ENCODE results near the gene SESTD1.

Gene SESTD1, protein sequence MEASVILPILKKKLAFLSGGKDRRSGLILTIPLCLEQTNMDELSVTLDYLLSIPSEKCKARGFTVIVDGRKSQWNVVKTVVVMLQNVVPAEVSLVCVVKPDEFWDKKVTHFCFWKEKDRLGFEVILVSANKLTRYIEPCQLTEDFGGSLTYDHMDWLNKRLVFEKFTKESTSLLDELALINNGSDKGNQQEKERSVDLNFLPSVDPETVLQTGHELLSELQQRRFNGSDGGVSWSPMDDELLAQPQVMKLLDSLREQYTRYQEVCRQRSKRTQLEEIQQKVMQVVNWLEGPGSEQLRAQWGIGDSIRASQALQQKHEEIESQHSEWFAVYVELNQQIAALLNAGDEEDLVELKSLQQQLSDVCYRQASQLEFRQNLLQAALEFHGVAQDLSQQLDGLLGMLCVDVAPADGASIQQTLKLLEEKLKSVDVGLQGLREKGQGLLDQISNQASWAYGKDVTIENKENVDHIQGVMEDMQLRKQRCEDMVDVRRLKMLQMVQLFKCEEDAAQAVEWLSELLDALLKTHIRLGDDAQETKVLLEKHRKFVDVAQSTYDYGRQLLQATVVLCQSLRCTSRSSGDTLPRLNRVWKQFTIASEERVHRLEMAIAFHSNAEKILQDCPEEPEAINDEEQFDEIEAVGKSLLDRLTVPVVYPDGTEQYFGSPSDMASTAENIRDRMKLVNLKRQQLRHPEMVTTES

DNA sequence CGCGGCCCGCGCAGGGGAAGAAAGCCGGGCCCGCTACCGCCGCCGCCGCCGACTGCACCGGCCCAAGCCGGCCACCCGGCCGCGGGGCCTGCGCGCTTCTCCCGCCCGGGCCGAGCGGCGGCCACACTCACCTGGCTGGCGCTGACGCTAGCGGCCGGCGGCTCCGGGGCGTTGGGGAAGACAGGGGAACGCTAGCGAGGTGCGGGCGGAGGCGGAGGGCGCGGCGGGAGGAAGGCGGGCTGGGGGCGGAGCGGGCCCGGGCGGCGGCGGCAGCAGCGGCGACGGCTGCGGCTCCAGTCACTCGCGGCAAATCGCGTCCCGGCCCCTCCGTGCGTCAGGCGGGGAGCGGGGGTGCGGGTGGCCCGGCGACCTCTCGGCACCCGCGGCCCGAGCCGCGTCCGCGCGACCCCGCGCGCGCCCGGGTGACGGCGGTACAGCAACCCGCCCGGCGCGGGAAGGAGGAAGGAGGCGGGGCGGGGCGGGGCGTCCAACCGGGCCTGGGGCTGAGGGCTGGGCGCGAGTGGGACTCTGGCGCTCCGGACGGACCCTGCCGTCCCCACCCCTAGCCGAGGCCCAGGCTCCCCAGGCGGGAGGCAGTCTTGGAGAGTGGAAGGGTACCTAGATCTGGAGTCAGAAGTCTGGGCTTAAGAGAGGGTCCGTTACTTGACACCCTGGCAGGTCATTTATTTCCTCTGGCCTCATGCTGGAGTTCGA is at the start of gene SESTD1:
Gene SESTD1 (minus strand): TSS at position 465 of the 714 bp plus-strand sequence. CDS start 72,991 bp downstream, outside the sequence.
- Histone ChIP-seq H3K27ac (peak within 1 kb of the TSS; percentile 70 to 97 (median 82)), H3K4me3 (peak within 1 kb of the TSS; percentile 54 to 86 (median 73))

DNA sequence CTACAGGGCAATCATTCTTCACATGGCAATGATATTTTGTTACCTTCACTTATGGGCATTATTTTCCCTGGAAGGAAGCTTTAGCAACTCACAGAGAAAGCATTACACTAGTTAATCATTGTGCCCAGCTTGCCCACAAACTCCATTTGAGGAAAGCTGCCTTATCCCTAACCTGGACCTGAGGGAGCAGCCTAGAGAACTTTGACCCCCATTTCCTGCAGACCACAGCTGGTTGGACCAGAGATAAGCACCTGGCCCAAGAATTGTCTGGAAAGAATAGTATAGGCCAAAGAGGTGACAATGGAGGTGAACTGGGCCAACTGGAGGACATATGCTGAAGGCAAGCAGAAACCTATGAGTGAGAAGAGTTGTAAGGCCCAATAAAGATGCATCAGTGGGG is 48.4 kb upstream of the SESTD1 start:
- Histone ChIP-seq H3K4me3 (no peak overlapping the region), H3K27ac (no peak overlapping the region)

DNA sequence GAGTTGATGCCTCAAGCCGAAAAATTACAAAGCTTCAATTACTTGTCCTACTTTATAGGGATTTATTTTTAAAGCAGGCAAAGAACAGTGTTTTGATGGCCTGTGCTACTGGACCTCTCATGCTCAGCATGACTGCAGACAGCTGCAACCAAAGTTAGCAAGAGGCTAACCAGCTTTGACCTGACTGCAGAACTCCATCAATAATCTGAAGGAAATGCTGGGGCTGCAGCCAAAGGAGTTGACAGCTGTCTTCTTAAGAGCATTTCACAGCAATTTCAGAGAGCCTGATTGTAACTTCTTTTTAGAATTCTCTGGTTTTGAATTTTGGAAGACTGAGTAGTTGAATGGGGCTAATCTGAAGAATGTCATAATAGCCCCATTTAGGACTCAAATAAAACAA is 46.5 kb upstream of the SESTD1 start:
- Histone ChIP-seq H3K4me3 (no peak overlapping the region), H3K27ac (no peak overlapping the region)

DNA sequence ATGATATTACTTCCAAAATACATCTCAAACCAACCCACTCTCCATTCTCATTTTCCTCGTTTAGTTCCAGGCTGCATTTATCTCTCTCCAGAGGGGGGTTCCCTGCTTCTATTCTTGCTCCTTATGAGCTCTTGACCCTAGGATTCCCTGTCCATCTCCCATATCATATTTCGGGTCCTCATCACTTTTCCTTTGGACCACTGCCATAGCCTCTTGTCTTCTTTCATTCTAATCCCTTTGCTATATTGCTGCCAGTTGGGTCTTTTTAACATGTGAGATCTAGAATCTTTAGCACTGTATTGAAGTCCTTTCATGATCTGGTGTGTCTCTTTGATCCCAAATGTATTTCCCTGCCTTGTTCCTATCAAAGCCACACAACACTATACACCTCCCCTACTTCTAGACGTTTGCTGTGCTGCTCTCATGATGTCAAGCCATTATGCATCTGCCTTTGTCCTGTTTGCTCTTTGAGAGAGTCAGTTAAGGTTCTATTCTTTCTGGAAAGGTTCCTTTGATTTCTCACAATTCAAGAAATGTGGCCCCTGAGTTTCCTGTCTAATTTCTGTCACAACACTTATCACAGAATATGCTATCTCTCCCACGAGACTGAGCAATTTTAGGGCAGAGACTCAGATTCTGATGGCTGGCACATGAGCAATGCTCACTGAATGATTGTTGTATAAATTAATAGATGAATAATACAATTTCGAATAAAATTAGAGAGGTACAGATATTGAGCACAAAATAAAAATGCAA is 43.2 kb upstream of the SESTD1 start:
- H3K27ac ChIP-seq: no peak overlapping the region

DNA sequence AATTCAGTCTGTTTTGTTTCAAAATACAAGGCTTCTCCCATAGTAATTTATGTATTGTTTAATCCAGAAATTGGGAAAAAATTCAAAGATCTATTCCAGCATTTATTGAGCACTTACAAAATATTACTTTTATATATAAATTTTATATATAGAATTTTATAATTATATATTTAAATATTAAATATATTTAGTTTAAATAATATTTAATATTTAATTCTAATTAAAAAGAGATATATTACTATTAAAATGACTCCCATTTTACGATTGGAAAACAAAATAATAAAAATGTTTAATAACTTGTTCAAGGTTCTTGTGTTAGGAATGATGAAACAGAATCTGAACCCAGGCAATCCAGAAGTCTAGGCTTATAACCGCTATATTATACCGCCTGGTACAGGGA is 40.5 kb upstream of the SESTD1 start:
- no peak overlapping the region for H3K27ac ChIP-seq

More for the DNA sequence above, 43.2 kb upstream of the SESTD1 start:
- H3K4me3 ChIP-seq: no peak overlapping the region

DNA sequence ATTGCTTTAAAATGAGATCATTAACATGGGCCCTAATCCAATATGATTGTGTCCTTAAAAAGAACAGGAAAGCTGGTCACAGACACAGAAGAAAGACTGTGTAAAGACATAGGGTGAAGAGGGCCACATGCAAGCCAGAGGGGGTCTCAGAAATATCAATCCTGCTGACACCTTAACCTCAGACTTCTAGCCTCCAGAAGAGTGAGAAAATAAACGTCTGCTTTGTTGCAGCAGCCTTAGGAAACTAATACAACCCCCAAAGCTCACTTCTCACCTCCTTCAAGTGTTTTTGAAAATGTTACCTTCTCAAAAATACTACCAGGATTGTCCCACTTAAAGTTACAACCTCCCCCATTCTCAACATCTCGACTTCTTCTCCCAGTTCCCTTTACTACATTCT is 39.8 kb upstream of the SESTD1 start:
- Histone ChIP-seq H3K27ac (no peak overlapping the region), H3K4me3 (no peak overlapping the region)

More for the DNA sequence above, 40.5 kb upstream of the SESTD1 start:
- no peak overlapping the region for H3K4me3 ChIP-seq

DNA sequence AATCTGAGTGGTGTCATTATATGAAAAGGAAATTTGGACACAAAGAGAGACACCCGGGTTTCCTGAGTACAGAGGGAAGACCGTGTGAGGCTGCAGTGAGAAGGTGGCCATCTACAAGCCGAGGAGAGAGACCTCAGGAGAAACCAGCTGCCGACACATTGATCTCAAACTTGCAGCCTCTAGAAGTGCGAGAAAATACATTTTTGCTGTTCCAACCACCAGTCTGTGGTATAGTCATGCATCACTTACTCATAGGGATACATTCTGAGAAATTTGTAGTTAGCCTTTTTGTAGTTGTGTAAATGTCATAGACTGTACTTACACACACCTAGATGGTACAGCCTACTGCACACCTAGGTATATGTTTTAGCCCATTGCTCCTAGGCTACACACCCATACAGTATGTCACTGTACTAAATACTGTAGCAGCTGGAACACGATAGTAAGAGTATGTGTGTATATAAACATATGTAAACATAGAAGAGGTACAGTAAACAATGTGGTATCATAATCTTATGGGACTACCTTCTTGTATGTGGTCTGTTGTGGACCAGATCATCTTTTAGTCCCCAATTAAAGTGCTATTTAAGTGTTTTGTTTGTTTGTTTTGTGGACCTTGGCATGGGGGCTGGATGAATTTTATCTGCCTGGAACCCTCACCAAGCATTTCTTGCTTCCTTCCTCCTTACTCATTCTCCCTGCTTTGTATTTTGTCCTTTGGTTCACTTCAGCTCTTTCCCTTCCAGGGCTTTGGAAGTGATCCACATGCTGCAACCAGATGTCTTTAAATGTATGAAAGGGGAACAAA is 38.3 kb upstream of the SESTD1 start:
- no peak overlapping the region for H3K27ac ChIP-seq
- H3K4me3 ChIP-seq: no peak overlapping the region

DNA sequence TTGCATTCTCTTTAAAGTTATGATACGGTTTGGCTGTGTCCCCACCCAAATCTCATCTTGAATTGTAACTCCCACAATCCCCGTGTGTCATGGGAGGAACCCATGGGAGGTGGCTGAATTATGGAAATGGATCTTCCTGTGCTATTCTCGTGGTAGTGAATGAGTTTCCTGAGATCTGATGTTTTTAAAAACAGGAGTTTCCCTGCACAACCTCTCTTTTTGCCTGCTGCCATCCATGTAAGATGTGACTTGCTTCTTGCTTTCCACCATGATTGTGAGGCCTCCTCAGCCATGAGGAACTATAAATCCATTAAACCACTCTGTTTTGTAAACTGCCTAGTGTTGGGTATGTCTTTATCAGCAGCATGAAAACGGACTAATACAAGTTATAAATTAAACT is 37.5 kb upstream of the SESTD1 start:
- Histone ChIP-seq H3K4me3 (no peak overlapping the region), H3K27ac (no peak overlapping the region)

DNA sequence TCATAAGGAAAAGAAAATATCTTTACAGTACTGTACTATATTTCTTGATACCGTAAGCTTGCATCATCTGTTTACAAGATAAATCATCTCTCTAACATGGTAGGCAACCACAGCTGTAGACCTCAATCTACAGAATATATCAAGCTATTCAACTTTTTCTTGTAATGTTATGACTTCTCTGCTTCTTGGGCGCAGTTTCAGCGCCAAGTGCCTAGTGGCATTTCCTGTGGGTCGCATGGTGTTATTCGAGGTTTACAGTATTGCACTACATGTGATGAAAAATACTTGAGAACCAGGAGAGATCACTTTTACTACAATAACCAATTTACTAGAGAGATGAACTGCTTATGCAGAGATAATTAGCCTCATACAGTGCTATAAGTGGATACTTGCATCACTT is 34.0 kb upstream of the SESTD1 start:
- no peak overlapping the region for H3K4me3 ChIP-seq
- no peak overlapping the region for H3K27ac ChIP-seq

DNA sequence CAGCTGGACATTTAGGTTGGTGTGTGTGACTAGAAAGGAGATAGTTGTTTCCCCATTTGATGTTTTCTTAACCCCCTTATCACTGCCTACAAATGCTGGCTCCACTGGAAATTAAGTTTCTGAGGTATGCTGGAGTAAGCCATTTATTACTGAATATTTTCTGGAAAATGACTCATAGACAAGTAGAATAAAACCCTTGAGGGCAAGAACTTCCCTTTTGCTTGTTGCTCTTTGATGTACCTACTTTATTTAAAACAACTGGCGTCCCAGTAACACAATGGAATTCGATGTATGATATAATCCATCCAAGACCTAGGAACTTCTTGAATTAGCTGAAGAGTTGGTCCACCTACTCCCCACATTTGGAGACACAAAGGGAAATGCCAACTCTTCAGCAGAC is 33.3 kb upstream of the SESTD1 start:
- Histone ChIP-seq H3K4me3 (no peak overlapping the region), H3K27ac (no peak overlapping the region)

DNA sequence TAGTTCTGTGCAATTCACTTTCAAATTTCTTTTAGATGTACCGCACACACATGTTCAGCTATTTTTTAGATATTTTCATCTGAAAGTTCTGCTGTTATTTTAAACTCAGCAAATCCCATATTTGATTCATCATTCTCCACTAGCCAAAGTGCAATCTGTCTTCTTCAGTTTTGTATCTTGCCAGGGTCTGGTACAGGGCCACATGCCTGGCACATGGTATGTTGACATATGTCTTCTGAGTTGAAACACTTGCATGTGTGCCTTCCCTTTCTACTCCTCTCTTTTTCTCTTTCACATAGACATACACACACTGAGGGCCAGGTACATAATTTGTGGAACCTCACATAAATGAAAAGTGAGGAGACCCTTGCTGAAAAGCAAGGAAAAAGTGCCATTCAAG is 25.7 kb upstream of the SESTD1 start:
- H3K27ac ChIP-seq: no peak overlapping the region
- H3K4me3 ChIP-seq: no peak overlapping the region

DNA sequence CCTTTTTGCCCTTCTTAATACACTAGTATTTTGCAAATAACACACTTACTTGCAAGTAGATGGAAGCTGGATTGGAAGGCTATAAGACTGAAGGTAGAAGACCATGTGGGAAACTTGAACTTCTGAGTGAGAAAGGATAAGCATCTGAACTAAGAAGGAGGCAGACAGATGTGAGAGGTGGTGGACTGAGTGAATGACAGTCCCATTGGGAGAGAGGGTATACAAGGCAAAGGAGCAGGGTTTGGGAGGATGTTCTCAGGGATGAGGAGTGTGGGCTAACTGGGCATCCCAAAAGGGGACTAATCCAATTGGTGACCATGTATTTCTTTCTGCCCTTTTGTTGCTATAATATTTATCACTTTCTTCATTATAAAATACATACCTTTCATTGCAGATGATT is 20.4 kb upstream of the SESTD1 start:
- no peak overlapping the region for H3K27ac ChIP-seq

DNA sequence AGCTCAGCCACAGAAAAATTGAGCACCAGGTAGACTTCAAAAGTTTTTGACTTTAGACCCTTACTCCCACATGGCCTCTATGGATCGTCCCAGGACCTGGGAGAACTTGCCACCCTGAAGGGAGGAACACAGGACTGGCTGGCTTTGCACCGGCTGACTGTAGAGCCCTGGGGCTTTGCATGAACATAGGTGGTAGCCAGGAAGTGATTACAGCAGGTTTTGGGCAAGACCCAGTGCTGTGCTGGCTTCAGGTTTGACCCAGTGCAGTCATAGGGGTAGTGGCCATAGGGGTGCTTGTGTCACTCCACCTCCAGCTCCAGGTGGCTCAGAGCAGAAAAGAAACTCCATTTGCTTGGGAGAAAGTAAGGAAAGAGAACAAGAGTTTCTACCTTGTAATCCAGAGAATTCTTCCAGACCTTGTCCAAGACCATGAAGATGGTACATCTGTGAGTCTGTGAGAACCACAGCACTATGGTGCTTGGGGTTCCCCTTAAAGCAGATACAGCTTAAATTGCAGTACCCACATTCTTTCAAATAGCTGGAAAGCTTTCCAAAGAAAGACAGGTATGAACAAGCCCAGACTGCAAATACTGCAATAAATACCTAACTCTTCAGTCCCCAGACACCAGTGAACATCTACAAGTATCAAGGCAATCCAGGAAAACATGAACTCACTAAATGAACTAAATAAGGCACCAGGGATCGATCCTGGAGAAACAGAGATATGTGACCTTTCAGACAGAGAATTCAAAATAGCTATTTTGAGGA is 13.0 kb upstream of the SESTD1 start:
- no peak overlapping the region for H3K27ac ChIP-seq
- no peak overlapping the region for H3K4me3 ChIP-seq

More for the DNA sequence above, 20.4 kb upstream of the SESTD1 start:
- no peak overlapping the region for H3K4me3 ChIP-seq

DNA sequence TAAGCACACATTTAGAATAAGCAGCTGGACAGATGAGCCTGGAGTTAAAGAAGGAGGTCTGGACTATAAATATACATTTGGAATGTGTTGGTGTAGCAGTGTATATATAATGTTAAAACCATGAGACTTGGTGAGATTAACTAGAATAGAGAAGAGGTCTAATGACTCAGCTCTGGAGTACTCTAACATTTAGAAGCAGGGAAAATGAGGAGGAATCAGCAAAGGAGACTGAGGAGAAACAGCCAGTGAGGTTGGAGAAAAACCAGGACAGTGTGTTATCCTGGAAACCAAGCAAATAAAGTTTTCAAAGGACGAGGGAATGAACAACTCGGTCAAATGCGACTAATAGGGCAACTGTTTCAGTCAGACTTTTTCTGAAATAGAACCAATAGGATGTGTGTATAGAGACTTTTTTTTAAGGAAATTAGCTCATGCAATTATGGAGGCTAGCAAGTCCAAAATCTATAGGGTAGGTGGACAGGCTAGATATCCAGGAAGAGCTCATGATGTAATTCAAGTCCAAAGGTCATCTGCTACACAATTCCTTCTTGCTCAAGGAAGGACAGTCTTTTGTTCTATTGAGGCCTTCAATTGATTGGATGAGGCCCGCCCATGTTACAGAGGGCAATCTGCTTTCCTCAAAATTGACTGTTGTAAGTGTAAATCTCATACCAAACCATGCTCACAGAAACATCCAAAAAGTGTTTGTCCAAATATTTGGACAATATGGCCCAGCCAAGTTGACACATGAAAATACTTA is 10.8 kb upstream of the SESTD1 start:
- Histone ChIP-seq H3K4me3 (no peak overlapping the region), H3K27ac (no peak overlapping the region)

DNA sequence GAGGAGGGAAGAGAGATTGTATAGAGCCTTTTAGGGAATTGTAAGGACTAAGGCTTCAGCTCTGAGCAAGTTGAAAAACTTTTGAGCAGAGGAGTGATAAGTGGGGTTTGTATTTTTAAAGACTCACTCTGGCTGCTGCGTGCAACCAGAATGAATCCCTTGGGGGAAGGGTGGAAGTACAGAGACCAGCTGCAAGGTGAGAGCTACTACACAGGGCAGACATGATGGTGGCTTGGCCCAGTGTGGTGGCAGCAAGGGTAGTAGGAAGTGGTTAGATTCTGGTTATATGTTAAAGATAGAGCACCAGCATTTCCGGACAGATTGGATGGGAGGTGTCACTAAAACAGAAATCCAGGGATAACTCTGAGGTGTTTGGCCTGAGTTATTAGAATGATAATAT is 10.1 kb upstream of the SESTD1 start:
- Histone ChIP-seq H3K4me3 (no peak overlapping the region), H3K27ac (no peak overlapping the region)

DNA sequence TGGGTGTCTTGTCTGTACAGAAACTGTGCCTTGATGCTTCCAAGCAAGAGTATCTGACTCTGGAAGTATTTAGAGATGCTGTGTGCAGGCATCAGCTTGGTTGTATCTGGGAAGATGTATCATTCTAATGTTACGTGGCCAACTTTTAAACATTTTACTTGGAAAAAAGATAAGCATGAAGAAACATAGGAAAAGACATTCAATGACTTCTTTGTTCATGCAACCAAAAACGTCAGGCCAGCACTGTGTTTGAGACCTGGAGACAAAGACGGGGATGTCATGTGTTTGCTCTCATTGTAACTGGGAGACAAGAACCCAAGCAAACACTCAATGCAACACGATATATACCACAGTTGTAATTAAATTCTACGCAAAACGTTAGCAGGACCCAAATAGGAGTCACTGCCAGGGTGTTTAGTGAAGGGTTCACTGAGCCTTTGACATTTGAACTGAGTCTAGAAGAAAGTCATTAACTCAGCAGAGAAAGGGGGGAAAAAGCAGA is 8.9 kb upstream of the SESTD1 start:
- H3K4me3 ChIP-seq: no peak overlapping the region
- peak overlapping the region in 4 of 21 experiments; percentile 14 to 56 (median 38) for H3K27ac ChIP-seq

DNA sequence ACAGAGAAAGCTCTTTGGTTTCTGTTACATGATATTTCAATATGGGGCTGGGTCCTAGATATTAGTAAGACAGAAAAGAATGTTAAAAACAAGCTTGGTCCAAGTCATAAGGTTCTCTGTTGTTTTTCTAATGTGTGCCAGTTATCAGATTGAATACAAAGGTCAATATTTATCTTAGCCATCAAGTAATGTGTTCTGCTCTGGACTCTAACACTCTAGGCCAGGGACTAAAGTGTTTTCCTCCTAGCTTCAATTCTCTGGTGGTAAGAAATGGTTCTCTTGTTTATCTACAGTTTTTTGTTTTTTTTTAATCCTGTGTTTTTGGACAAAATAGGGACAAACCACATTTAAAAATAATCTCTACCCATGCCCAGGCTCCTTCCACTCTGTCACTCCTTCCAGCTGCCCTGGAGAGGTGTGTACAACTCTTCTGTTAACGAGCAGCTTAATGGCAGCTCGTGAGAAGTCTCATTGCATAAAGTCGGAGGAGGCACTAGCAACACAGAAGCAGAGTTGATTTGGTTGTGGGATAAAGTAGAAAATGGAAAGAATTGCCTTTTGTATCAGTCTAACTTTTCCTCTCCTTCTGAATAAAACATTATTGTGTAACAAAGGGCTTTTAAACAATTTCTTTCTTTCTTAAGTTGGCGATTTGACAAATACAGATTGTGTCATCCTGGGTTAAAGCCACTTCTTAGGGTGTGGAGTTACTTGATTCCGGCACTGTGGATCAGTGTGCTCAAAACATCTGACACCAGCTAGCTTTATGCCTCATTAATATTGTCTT is 8.0 kb upstream of the SESTD1 start:
- Histone ChIP-seq H3K4me3 (no peak overlapping the region), H3K27ac (peak overlapping the region in 13 of 21 experiments; percentile 19 to 76 (median 55))

Measured in skin epidermis (tissue), 12 donors.